ENCODE data around the gene CEP112.

- TF ChIP-seq POLR2A (IDR thresholded peaks at IDR 0.05) (no peak), POLR2AphosphoS5 (IDR thresholded peaks at IDR 0.05) (no peak), CTCF (IDR thresholded peaks at IDR 0.05) (no peak)
These were observed 97.2 kb downstream of the CEP112 start for GRCh38 chr17:66094727-66095126.
